ENCODE results near the gene NAPG. TPM values are rescaled to one million over a fixed set of nuclear protein-coding genes. Genes with fewer than 3 reads are reported as not detected.
"Not testable (repeated sequence)": the region's sequence is repeated elsewhere in the genome, so short reads cannot be mapped to it uniquely, and the experiment has no call there.

NAPG gene
- total RNA-seq, 1 donor from 2014 or later = 29.1 TPM

DNA sequence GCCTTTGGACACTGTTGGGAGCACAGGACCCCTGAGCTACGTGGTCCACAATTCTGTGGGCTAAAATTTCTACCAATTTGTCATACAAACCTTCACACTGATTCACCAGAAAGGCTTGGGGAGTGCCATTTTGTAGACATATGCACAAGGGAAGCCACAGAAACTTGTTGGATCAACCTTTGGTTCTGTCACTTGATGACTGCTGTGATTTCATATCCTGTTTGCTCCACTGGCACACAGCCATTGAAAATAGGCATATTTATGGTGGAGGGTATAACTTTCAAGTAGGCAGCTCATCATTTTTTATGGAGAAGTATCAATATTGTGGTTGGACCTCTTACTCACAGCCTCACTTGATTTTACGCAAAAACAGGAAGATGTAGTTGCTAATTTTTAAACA is 10.5 kb downstream of the NAPG start:
- intact Hi-C loops (cut with DNase I) = no loop called here
- DNase-seq = no peak
- Histone ChIP-seq H3K36me3 (peaks cover 46% of the 10 kb centered on the region), H3K9me3 (no peaks in the 10 kb centered on the region), H3K4me3 (no peak overlapping the region), H3K4me1 (no peaks in the 10 kb centered on the region), H3K27me3 (no peaks in the 10 kb centered on the region), H3K27ac (no peak overlapping the region)
- no peak for ATAC-seq
- TF ChIP-seq, protein P1, sequence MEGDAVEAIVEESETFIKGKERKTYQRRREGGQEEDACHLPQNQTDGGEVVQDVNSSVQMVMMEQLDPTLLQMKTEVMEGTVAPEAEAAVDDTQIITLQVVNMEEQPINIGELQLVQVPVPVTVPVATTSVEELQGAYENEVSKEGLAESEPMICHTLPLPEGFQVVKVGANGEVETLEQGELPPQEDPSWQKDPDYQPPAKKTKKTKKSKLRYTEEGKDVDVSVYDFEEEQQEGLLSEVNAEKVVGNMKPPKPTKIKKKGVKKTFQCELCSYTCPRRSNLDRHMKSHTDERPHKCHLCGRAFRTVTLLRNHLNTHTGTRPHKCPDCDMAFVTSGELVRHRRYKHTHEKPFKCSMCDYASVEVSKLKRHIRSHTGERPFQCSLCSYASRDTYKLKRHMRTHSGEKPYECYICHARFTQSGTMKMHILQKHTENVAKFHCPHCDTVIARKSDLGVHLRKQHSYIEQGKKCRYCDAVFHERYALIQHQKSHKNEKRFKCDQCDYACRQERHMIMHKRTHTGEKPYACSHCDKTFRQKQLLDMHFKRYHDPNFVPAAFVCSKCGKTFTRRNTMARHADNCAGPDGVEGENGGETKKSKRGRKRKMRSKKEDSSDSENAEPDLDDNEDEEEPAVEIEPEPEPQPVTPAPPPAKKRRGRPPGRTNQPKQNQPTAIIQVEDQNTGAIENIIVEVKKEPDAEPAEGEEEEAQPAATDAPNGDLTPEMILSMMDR (IDR thresholded peaks at IDR 0.05) = no peak

GRCh38 chr18:10537765-10538164 is 11.9 kb downstream of the NAPG start:
- peaks cover 54% of the 10 kb centered on the region for H3K36me3 ChIP-seq
- intact Hi-C loops (cut with DNase I) = no loop called here
- DNase-seq = no peak
- no peaks in the 10 kb centered on the region for H3K27me3 ChIP-seq
- TF ChIP-seq, protein P1 (IDR thresholded peaks at IDR 0.05) = no peak
- H3K4me1 ChIP-seq = no peaks in the 10 kb centered on the region
- no peak overlapping the region for H3K27ac ChIP-seq
- no peaks in the 10 kb centered on the region for H3K9me3 ChIP-seq
- ATAC-seq = no peak
- H3K4me3 ChIP-seq = no peak overlapping the region

DNA sequence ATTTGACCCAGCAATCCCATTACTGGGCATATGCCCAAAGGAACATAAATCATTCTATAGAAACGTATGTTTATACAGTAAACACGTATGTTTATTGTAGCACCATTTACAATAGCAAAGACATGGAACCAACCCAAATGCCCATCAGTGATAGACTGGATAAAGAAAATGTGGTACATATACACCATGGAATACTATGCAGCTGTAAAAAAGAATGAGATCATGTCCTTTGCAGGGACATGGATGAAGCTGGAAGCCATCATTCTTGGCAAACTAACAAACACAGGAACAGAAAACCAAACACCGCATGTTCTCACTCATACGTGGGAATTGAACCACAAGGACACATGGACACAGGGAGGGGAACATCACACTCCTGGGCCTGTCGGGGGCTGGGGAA is 13.3 kb downstream of the NAPG start:
- ATAC-seq; intact Hi-C loops (cut with DNase I); H3K9me3 ChIP-seq; DNase-seq; H3K27me3 ChIP-seq; H3K27ac ChIP-seq; H3K4me1 ChIP-seq; H3K4me3 ChIP-seq: not testable (repeated sequence)
- H3K36me3 ChIP-seq = peaks cover 55% of the 10 kb centered on the region

- TF ChIP-seq, protein P1 (IDR thresholded peaks at IDR 0.05) = no peak
- DNase-seq (no peak), ATAC-seq (no peak)
- Histone ChIP-seq H3K27me3 (no peaks in the 10 kb centered on the region), H3K9me3 (no peaks in the 10 kb centered on the region), H3K4me3 (no peak overlapping the region), H3K4me1 (no peaks in the 10 kb centered on the region), H3K36me3 (peaks cover 81% of the 10 kb centered on the region), H3K27ac (no peak overlapping the region)
- intact Hi-C loops (cut with DNase I) = no loop called here
These were observed 17.4 kb downstream of the NAPG start for GRCh38 chr18:10543277-10543676.

- Histone ChIP-seq H3K27me3 (no peaks in the 10 kb centered on the region), H3K4me3 (no peak overlapping the region), H3K4me1 (no peaks in the 10 kb centered on the region), H3K36me3 (peaks cover 84% of the 10 kb centered on the region), H3K9me3 (no peaks in the 10 kb centered on the region), H3K27ac (no peak overlapping the region)
- TF ChIP-seq, protein P1 (IDR thresholded peaks at IDR 0.05) = no peak
- DNase-seq (no peak), ATAC-seq (no peak)
- intact Hi-C loops (cut with DNase I) = no loop called here
These were observed 18.4 kb downstream of the NAPG start for GRCh38 chr18:10544093-10544748.

GRCh38 chr18:10546557-10547300 is 20.9 kb downstream of the NAPG start:
- Histone ChIP-seq H3K27ac (no peak overlapping the region), H3K27me3 (no peaks in the 10 kb centered on the region), H3K4me3 (no peak overlapping the region), H3K9me3 (no peaks in the 10 kb centered on the region), H3K4me1 (no peaks in the 10 kb centered on the region), H3K36me3 (peaks cover 84% of the 10 kb centered on the region)
- peak; percentile 84 for ATAC-seq
- DNase-seq = no peak
- intact Hi-C loops (cut with DNase I) = no loop called here
- TF ChIP-seq, protein P1 (IDR thresholded peaks at IDR 0.05) = no peak

All from upper lobe of right lung (tissue), 1 donor.